ENCODE results near the gene SPPL2B. TPM values are rescaled to one million over a fixed set of nuclear protein-coding genes. Genes with fewer than 3 reads are reported as not detected.

Gene SPPL2B
- polyA plus RNA-seq, 1 donor from 2014 or later = 68.7 TPM

DNA sequence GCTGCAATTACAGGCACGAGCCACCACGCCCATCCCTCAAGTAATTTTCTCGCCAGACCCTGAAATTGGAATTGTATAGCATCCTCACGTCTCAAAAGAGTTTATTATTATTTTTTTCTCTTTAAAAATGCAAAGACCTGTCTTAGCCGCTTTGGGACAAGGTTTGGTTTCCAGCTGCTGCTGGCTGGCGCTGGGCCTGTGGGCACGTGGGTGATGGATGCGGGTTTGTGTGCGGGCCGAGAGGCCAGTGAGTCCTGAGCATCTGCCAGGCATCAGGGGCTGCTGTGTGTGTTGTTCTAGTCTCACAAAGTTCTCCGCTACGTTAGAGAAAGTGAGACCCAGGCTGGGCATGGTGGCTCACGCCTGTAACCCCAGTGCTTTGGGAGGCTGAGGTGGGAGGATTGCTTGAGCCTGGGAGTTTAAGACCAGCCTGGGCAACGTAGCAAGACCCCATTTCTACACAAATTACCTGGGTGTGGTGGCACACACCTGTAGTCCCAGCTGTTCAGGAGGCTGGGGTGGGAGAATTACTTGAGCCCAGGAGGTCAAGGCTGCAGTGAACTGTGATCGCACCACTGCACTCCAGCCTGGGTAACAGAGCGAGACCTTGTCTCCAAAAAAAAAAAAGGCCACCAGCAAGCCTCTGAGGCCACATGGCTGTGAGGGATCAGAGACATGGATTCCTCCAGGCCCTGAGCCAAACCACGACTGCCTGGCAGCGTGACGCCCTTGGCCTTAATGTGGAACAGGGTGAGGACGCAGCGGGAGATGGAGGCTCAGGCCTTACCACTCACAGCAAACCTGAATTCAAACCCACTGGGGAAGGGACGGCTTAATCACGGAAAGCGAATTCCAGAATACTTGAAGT, 26.9 kb downstream of the SPPL2B start:
- Histone ChIP-seq H3K9ac (ENCODE audit: low read length) (no peak overlapping the region), H3K27me3 (ENCODE audit: insufficient read depth, low read depth, low read length) (no peaks in the 10 kb centered on the region), H3F3A (ENCODE audit: insufficient read depth, low read length, poor library complexity, severe bottlenecking) (no peaks in the 10 kb centered on the region), H3K27ac (ENCODE audit: low read length) (no peak overlapping the region), H3K4me3 (ENCODE audit: low read length) (no peak overlapping the region), H3K4me2 (ENCODE audit: low read length) (no peak overlapping the region), H4K20me1 (ENCODE audit: insufficient read depth) (no peaks in the 10 kb centered on the region), H3K9me3 (ENCODE audit: low read length) (no peaks in the 10 kb centered on the region), H3K9me2 (ENCODE audit: insufficient read depth, low read length) (no peaks in the 10 kb centered on the region), H2AFZ (ENCODE audit: low read depth, low read length) (no peak overlapping the region), H3K79me2 (replicated peaks; ENCODE audit: insufficient read depth, low read length) (no peaks in the 10 kb centered on the region), H3K36me3 (ENCODE audit: insufficient read depth, low read length) (no peaks in the 10 kb centered on the region)
- TF ChIP-seq, protein P1, sequence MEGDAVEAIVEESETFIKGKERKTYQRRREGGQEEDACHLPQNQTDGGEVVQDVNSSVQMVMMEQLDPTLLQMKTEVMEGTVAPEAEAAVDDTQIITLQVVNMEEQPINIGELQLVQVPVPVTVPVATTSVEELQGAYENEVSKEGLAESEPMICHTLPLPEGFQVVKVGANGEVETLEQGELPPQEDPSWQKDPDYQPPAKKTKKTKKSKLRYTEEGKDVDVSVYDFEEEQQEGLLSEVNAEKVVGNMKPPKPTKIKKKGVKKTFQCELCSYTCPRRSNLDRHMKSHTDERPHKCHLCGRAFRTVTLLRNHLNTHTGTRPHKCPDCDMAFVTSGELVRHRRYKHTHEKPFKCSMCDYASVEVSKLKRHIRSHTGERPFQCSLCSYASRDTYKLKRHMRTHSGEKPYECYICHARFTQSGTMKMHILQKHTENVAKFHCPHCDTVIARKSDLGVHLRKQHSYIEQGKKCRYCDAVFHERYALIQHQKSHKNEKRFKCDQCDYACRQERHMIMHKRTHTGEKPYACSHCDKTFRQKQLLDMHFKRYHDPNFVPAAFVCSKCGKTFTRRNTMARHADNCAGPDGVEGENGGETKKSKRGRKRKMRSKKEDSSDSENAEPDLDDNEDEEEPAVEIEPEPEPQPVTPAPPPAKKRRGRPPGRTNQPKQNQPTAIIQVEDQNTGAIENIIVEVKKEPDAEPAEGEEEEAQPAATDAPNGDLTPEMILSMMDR (IDR thresholded peaks at IDR 0.05; ENCODE audit: poor library complexity, severe bottlenecking) = no peak
- TF ChIP-seq MXI1 (conservative IDR thresholded peaks at IDR 0.05; ENCODE audit: poor library complexity, severe bottlenecking) (no peak), SMC3 (conservative IDR thresholded peaks at IDR 0.05; ENCODE audit: poor library complexity) (no peak), TAF1 (IDR thresholded peaks at IDR 0.05; ENCODE audit: low read depth) (no peak), EZH2 (IDR thresholded peaks at IDR 0.05; ENCODE audit: borderline replicate concordance, insufficient read depth, low read length, poor library complexity, severe bottlenecking) (no peak), EP300 (conservative IDR thresholded peaks at IDR 0.05; ENCODE audit: poor library complexity, severe bottlenecking) (no peak), POLR2AphosphoS5 (IDR thresholded peaks at IDR 0.05) (no peak), RAD21 (conservative IDR thresholded peaks at IDR 0.05) (no peak)
- TF ChIP-seq, protein P2, sequence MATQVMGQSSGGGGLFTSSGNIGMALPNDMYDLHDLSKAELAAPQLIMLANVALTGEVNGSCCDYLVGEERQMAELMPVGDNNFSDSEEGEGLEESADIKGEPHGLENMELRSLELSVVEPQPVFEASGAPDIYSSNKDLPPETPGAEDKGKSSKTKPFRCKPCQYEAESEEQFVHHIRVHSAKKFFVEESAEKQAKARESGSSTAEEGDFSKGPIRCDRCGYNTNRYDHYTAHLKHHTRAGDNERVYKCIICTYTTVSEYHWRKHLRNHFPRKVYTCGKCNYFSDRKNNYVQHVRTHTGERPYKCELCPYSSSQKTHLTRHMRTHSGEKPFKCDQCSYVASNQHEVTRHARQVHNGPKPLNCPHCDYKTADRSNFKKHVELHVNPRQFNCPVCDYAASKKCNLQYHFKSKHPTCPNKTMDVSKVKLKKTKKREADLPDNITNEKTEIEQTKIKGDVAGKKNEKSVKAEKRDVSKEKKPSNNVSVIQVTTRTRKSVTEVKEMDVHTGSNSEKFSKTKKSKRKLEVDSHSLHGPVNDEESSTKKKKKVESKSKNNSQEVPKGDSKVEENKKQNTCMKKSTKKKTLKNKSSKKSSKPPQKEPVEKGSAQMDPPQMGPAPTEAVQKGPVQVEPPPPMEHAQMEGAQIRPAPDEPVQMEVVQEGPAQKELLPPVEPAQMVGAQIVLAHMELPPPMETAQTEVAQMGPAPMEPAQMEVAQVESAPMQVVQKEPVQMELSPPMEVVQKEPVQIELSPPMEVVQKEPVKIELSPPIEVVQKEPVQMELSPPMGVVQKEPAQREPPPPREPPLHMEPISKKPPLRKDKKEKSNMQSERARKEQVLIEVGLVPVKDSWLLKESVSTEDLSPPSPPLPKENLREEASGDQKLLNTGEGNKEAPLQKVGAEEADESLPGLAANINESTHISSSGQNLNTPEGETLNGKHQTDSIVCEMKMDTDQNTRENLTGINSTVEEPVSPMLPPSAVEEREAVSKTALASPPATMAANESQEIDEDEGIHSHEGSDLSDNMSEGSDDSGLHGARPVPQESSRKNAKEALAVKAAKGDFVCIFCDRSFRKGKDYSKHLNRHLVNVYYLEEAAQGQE (IDR thresholded peaks at IDR 0.05; ENCODE audit: borderline replicate concordance) = no peak

DNA sequence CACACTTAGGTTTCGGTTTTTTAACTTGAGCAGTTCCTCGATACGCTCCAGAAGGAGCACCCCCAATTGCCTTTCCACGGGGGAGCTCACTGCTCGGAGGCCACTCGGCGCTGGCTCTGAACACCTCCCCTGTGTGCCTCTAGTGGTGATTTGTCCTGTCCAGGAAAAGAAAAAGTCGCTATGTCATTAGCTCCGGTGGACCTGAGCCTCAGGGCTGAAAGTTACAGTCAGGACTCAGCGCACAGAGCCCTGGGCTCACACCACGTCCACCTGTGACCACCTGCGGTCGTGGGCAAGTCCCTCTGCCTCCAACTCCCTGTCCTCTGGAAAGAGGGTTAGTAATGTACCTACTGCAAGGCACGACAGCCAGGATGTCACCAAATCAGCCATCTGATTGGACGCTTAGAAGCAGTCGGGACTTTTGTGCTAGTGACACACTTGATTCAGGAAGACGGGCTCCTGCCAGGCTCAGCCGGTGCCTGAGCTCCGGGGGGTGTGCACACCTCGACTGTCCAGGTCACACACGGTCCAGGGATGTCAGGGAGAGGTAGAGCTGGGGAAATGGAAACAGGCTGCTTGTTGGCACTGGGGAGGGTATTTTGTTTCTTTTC, 27.7 kb downstream of the SPPL2B start:
- Histone ChIP-seq H3K36me3 (ENCODE audit: insufficient read depth, low read length) (no peaks in the 10 kb centered on the region), H4K20me1 (ENCODE audit: insufficient read depth) (no peaks in the 10 kb centered on the region), H3K79me2 (replicated peaks; ENCODE audit: insufficient read depth, low read length) (no peaks in the 10 kb centered on the region), H3K4me2 (ENCODE audit: low read length) (no peak overlapping the region), H3K9ac (ENCODE audit: low read length) (no peak overlapping the region), H3K9me3 (ENCODE audit: low read length) (no peaks in the 10 kb centered on the region), H2AFZ (ENCODE audit: low read depth, low read length) (no peak overlapping the region), H3K27me3 (ENCODE audit: insufficient read depth, low read depth, low read length) (no peaks in the 10 kb centered on the region), H3F3A (ENCODE audit: insufficient read depth, low read length, poor library complexity, severe bottlenecking) (no peaks in the 10 kb centered on the region), H3K4me3 (ENCODE audit: low read length) (no peak overlapping the region), H3K27ac (ENCODE audit: low read length) (no peak overlapping the region), H3K9me2 (ENCODE audit: insufficient read depth, low read length) (no peaks in the 10 kb centered on the region)
- TF ChIP-seq RAD21 (conservative IDR thresholded peaks at IDR 0.05) = no peak
- TF ChIP-seq, protein P1 (IDR thresholded peaks at IDR 0.05; ENCODE audit: poor library complexity, severe bottlenecking) = no peak
- TF ChIP-seq EP300 (conservative IDR thresholded peaks at IDR 0.05; ENCODE audit: poor library complexity, severe bottlenecking) = no peak
- TF ChIP-seq POLR2AphosphoS5 (IDR thresholded peaks at IDR 0.05) = no peak
- TF ChIP-seq SMC3 (conservative IDR thresholded peaks at IDR 0.05; ENCODE audit: poor library complexity) = no peak
- no peak for TF ChIP-seq EZH2 (IDR thresholded peaks at IDR 0.05; ENCODE audit: borderline replicate concordance, insufficient read depth, low read length, poor library complexity, severe bottlenecking)
